Mesodermal cell (in vitro differentiated cells): Measurements from ENCODE around the gene CTCF.

Experiments
- H3K27ac ChIP-seq: 2 replicates; pipeline ENCODE4 v1.7.0; 2013; ENCODE audit warnings: mild to moderate bottlenecking, low read depth, low read length, moderate library complexity; ENCODE audit not compliant: severe bottlenecking
- H3K36me3 ChIP-seq: 2 replicates; pipeline ENCODE4 v1.7.1; 2013; ENCODE audit warnings: mild to moderate bottlenecking, low read length, moderate library complexity; ENCODE audit not compliant: control insufficient read depth, insufficient read depth
- H3K4me1 ChIP-seq: one replicate; pipeline ENCODE4 v1.7.1; 2013; ENCODE audit warnings: mild to moderate bottlenecking, low read length; ENCODE audit not compliant: insufficient read depth, control insufficient read depth, poor library complexity, severe bottlenecking
- H3K4me3 ChIP-seq: 2 replicates; pipeline ENCODE4 v1.7.0; 2013; ENCODE audit warnings: low read length, control low read depth, mild to moderate bottlenecking; ENCODE audit not compliant: insufficient read depth, poor library complexity, severe bottlenecking; ENCODE audit errors: extremely low read depth
- H3K9me3 ChIP-seq: 2 replicates; pipeline ENCODE4 v1.7.1; 2013; ENCODE audit warnings: mild to moderate bottlenecking, low read length, moderate library complexity; ENCODE audit not compliant: control insufficient read depth
- WGBS, 2 experiments: methylation state at CpG; one replicate each; pipeline ENCODE4 v1.1.5; 2013; ENCODE audit warnings: missing lambda C conversion rate in 2 of 2; ENCODE audit not compliant: insufficient coverage in 2 of 2; 5-methylcytosine and 5-hydroxymethylcytosine counted together

Gene CTCF

GRCh38 chr16:67551972-67552371 is 10.4 kb upstream of the CTCF start:
- no peaks in the 10 kb centered on the region for H3K4me1 ChIP-seq
- H3K27ac ChIP-seq, result no peak overlapping the region
- no peaks in the 10 kb centered on the region for H3K9me3 ChIP-seq
- WGBS, 2 experiments, result 85 to 93% methylated on average over 2 of the region's 2 CpGs
- peaks cover 16% of the 10 kb centered on the region for H3K36me3 ChIP-seq
- no peak overlapping the region for H3K4me3 ChIP-seq

- Histone ChIP-seq H3K4me1 (no peaks in the 10 kb centered on the region), H3K36me3 (peaks cover 11% of the 10 kb centered on the region), H3K9me3 (no peaks in the 10 kb centered on the region), H3K4me3 (no peak overlapping the region), H3K27ac (no peak overlapping the region)
- 71 to 74% methylated on average over 4 of the region's 4 CpGs for WGBS, 2 experiments
These were observed 9.8 kb upstream of the CTCF start for GRCh38 chr16:67552476-67552875.

GRCh38 chr16:67555795-67556212 is 6.5 kb upstream of the CTCF start:
- Histone ChIP-seq H3K27ac (no peak overlapping the region), H3K36me3 (peaks cover 2% of the 10 kb centered on the region), H3K4me3 (no peak overlapping the region), H3K9me3 (no peaks in the 10 kb centered on the region), H3K4me1 (peaks cover 2% of the 10 kb centered on the region)
- 86 to 100% methylated on average over 2 of the region's 3 CpGs for WGBS, 2 experiments

- H3K36me3 ChIP-seq, result peaks cover 2% of the 10 kb centered on the region
- WGBS, 2 experiments, result 83 to 100% methylated on average over 1 of the region's 1 CpG
- no peaks in the 10 kb centered on the region for H3K9me3 ChIP-seq
- no peak overlapping the region for H3K27ac ChIP-seq
- peaks cover 6% of the 10 kb centered on the region for H3K4me1 ChIP-seq
- H3K4me3 ChIP-seq, result no peak overlapping the region
These were observed 3.5 kb upstream of the CTCF start for GRCh38 chr16:67558859-67559258.

- WGBS, 2 experiments, result 92 to 96% methylated on average over 5 to 7 of the region's 8 CpGs
- H3K4me1 ChIP-seq, result peaks cover 6% of the 10 kb centered on the region
- H3K27ac ChIP-seq, result no peak overlapping the region
- H3K4me3 ChIP-seq, result peak overlapping the region; percentile 92
- no peaks in the 10 kb centered on the region for H3K9me3 ChIP-seq
- peaks cover 2% of the 10 kb centered on the region for H3K36me3 ChIP-seq
These were observed 1.4 kb upstream of the CTCF start for GRCh38 chr16:67560827-67561342.

GRCh38 chr16:67561501-67561823 is 864 bp upstream of the CTCF start:
- Histone ChIP-seq H3K36me3 (peaks cover 2% of the 10 kb centered on the region), H3K4me3 (peak overlapping the region; percentile 92), H3K9me3 (no peaks in the 10 kb centered on the region), H3K27ac (peak overlapping the region; percentile 99), H3K4me1 (peaks cover 6% of the 10 kb centered on the region)
- 3% methylated on average over 6 to 7 of the region's 8 CpGs for WGBS, 2 experiments

- WGBS, 2 experiments, result 1% methylated on average over 29 to 35 of the region's 76 CpGs
- peaks cover 2% of the 10 kb centered on the region for H3K36me3 ChIP-seq
- no peaks in the 10 kb centered on the region for H3K9me3 ChIP-seq
- peaks cover 6% of the 10 kb centered on the region for H3K4me1 ChIP-seq
- peak overlapping the region; percentile 99 for H3K27ac ChIP-seq
- peak overlapping the region; percentile 92 for H3K4me3 ChIP-seq
These were observed 351 bp upstream of the CTCF start for GRCh38 chr16:67561824-67562525.

GRCh38 chr16:67562918-67563707 is 787 bp downstream of the CTCF start:
- Histone ChIP-seq H3K4me1 (peaks cover 6% of the 10 kb centered on the region), H3K36me3 (peaks cover 2% of the 10 kb centered on the region), H3K9me3 (no peaks in the 10 kb centered on the region), H3K27ac (peak overlapping the region; percentile 99), H3K4me3 (peak overlapping the region; percentile 92)
- WGBS, 2 experiments, result 0% methylated on average over 67 to 78 of the region's 96 CpGs

GRCh38 chr16:67563708-67564468 is 1.6 kb downstream of the CTCF start:
- 16 to 17% methylated on average over 7 to 11 of the region's 20 CpGs for WGBS, 2 experiments
- H3K27ac ChIP-seq, result peak overlapping the region; percentile 99
- peak overlapping the region; percentile 92 for H3K4me3 ChIP-seq
- H3K4me1 ChIP-seq, result peaks cover 6% of the 10 kb centered on the region
- peaks cover 3% of the 10 kb centered on the region for H3K36me3 ChIP-seq
- H3K9me3 ChIP-seq, result no peaks in the 10 kb centered on the region

- Histone ChIP-seq H3K4me1 (peaks cover 6% of the 10 kb centered on the region), H3K9me3 (no peaks in the 10 kb centered on the region), H3K27ac (no peak overlapping the region), H3K36me3 (peaks cover 6% of the 10 kb centered on the region), H3K4me3 (no peak overlapping the region)
- WGBS, 2 experiments, result 94 to 100% methylated on average over 4 to 7 of the region's 8 CpGs
These were observed 3.3 kb downstream of the CTCF start for GRCh38 chr16:67565470-67566100.
